K562 (cell line): ENCODE data around the gene LATS1. TPM values are rescaled to one million over a fixed set of nuclear protein-coding genes. Genes with fewer than 3 reads are reported as not detected.

Experiments
- E4F1 ChIP-seq: fragments of 250-450 bp; sonication (Bioruptor Pico); IDR thresholded peaks from 2 replicates; pipeline ENCODE4 v1.5.0; 2021; ENCODE audit warnings: mild to moderate bottlenecking, borderline replicate concordance
- EGR1 ChIP-seq: fragments of 450-650 bp; conservative IDR thresholded peaks from 2 replicates; pipeline ENCODE4 v1.6.1; 2017; ENCODE audit warnings: mild to moderate bottlenecking
- FOXA3 ChIP-seq, 2 experiments: fragments of 450-650 bp in 1 of 2; sonication (generic) in 1 of 2; formaldehyde crosslinking; IDR thresholded peaks in 1 of 2; conservative IDR thresholded peaks in 1 of 2; 2 replicates each; pipeline versions ENCODE4 v1.4.0 to v1.8.0; 2020 to 2022; ENCODE audit warnings: mild to moderate bottlenecking in 2 of 2, missing genetic modification reagents in 1 of 2
- HDAC8 ChIP-seq: fragments of 450-650 bp; IDR thresholded peaks from 2 replicates; pipeline ENCODE4 v1.6.1; 2016; ENCODE audit warnings: mild to moderate bottlenecking, missing genetic modification characterization, moderate library complexity, missing compliant biosample characterization
- IFI16 ChIP-seq: fragments of 250-450 bp; sonication (Bioruptor Pico); IDR thresholded peaks from 2 replicates; pipeline ENCODE4 v2.1.2; 2022; ENCODE audit warnings: mild to moderate bottlenecking, inconsistent platforms
- IRF1 ChIP-seq: sonication (generic); formaldehyde crosslinking; IDR thresholded peaks from 2 replicates; pipeline ENCODE4 v1.8.0; 2022; ENCODE audit warnings: missing genetic modification reagents, mild to moderate bottlenecking, borderline replicate concordance
- MAFG ChIP-seq: fragments of 450-650 bp; conservative IDR thresholded peaks from 2 replicates; pipeline ENCODE4 v1.6.1; 2016; ENCODE audit warnings: missing genetic modification characterization, missing compliant biosample characterization
- MITF ChIP-seq: IDR thresholded peaks from 2 replicates; pipeline ENCODE4 v1.6.1; 2014; ENCODE audit warnings: antibody characterized with exemption
- POLR2AphosphoS5 ChIP-seq: IDR thresholded peaks from 2 replicates; pipeline ENCODE4 v1.6.1; 2011; ENCODE audit warnings: mild to moderate bottlenecking, low read depth, low read length, moderate library complexity; ENCODE audit not compliant: control insufficient read depth, insufficient read depth
- RBFOX2 ChIP-seq: fragments of 200-400 bp; formaldehyde crosslinking; IDR thresholded peaks from 2 replicates; pipeline ENCODE4 v1.6.1; 2017; ENCODE audit warnings: low read depth, mild to moderate bottlenecking, low read length, moderate library complexity
- RFX5 ChIP-seq: IDR thresholded peaks from 2 replicates; pipeline ENCODE4 v1.6.1; 2011; ENCODE audit warnings: low read depth, mild to moderate bottlenecking, improper control_type of control experiment, low read length
- STAG1 ChIP-seq: sonication (generic); formaldehyde crosslinking; IDR thresholded peaks from 2 replicates; pipeline ENCODE4 v1.5.0; 2020; ENCODE audit warnings: missing genetic modification reagents, borderline replicate concordance
- ZBTB2 ChIP-seq: fragments of 450-650 bp; IDR thresholded peaks from 2 replicates; pipeline ENCODE4 v1.6.1; 2016; ENCODE audit warnings: antibody characterized with exemption
- ZBTB49 ChIP-seq: sonication (generic); formaldehyde crosslinking; IDR thresholded peaks from 2 replicates; pipeline ENCODE4 v1.8.0; 2022; ENCODE audit warnings: missing genetic modification reagents, mild to moderate bottlenecking, borderline replicate concordance
- ZNF143 ChIP-seq: sonication (generic); formaldehyde crosslinking; IDR thresholded peaks from 2 replicates; pipeline ENCODE4 v1.9.0; 2022; ENCODE audit warnings: mild to moderate bottlenecking, missing genetic modification reagents
- ZNF146 ChIP-seq: IDR thresholded peaks from one replicate; pipeline ENCODE4 v1.6.1; 2018; ENCODE audit warnings: missing compliant biosample characterization; ENCODE audit not compliant: unreplicated experiment
- ZNF699 ChIP-seq: fragments of 250-450 bp; sonication (Bioruptor Pico); IDR thresholded peaks from 2 replicates; pipeline ENCODE4 v1.8.0; 2021; ENCODE audit warnings: mild to moderate bottlenecking, moderate library complexity; ENCODE audit not compliant: insufficient replicate concordance
- polyA plus RNA-seq, 8 experiments: library from polyadenylated mRNA; depleted of rRNA in 4 of 8; stranded (reverse) in 5 of 8; unstranded in 3 of 8; fragments of >200 nt; fragmentation: Nextera tagmentation in 2 of 8; fragmentation: Illumina TruSeq in 1 of 8; extraction: Ambion mirVana in 2 of 8; extraction: Trizol in 1 of 8; gene quantifications; 2 replicates each; pipeline versions ENCODE4 v1.2.1 to v1.2.3, GENCODE V29; 2011 to 2014; ENCODE audit warnings: inconsistent platforms in 1 of 8, missing spikeins in 1 of 8
- total RNA-seq, 7 experiments: library from RNA; depleted of rRNA in 6 of 7; stranded (reverse); fragments of >200 nt in 6 of 7; fragmentation: Illumina TruSeq in 2 of 7; extraction: Trizol in 2 of 7; gene quantifications; 2 replicates each; pipeline versions ENCODE4 v1.2.1 to v1.2.3, GENCODE V29; 2011 to 2021; ENCODE audit warnings: low replicate concordance in 1 of 7

LATS1 gene
- total and polyA plus RNA-seq, 9 of the 15 experiments (the other 6 are each of a cell fraction or from before 2014, with no cell fraction given) = 5.0 to 36.3 (median 18.4) TPM

GRCh38 chr6:149728499-149729234, 10.8 kb upstream of the LATS1 start (continued):
- TF ChIP-seq FOXA3 (CRISPR knock-in tag; conservative IDR thresholded peaks at IDR 0.05 in 1 of 2, IDR thresholded peaks at IDR 0.05 in 1 of 2) (no peak; a peak in 1 of 4 replicates), IRF1 (CRISPR knock-in tag) (no peak), POLR2AphosphoS5 (peak; percentile 97), HDAC8 (peak; percentile 61; the same call in 1 of the 2 replicates), IFI16 (CRISPR knock-in tag) (no peak), MITF (no peak; the same call in 1 of the 2 replicates), MAFG (tag) (no peak), ZNF146 (CRISPR knock-in tag) (no peak), RFX5 (no peak), ZNF699 (CRISPR knock-in tag) (no peak), RBFOX2 (no peak), EGR1 (no peak), E4F1 (CRISPR knock-in tag) (no peak), ZBTB2 (peak; percentile 95), ZBTB49 (CRISPR knock-in tag) (no peak), ZNF143 (CRISPR knock-in tag) (no peak), STAG1 (CRISPR knock-in tag) (no peak)
